Bone marrow (tissue), 2 donors: ENCODE results near the gene MANEAL.

Experiments used
- DNase-seq, 2 donors: peaks; one replicate each; lab custom pipeline; 2025; lab: John Stamatoyannopoulos, UW

The MANEAL gene

DNA sequence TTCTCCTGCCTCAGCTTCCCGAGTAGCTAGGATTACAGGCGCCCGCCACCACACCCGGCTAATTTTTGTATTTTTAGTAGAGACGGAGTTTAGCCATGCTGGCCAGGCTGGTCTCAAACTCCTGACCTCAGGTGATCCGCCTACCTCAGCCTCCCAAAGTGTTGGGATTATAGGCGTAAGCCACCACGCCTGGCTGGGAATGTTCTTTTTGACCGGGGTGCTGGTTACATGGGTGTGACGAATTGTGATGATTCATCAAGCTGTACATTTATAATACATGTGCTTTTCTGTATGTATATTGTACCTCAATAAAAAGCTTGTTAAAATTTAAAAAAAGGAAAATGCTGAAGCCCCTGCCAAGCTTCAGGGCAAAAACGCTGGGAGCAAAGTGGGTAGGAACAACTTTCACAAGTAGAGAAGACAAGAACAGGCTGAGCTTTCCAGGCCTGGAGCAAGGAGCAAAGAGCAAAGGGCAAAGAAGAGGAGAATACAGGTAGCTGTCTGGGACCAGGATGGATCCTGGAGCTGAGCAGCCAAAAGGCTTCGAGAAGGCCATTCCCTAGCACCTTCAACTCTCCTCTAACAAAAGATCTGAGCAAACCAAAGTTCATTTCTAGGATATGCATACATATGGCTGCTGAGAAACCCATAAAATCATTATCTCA is 34.9 kb downstream of the MANEAL start:
- no peak for DNase-seq

- no peak for DNase-seq
Observed at GRCh38 chr1:37831109-37831508, 37.5 kb downstream of the MANEAL start.

DNA sequence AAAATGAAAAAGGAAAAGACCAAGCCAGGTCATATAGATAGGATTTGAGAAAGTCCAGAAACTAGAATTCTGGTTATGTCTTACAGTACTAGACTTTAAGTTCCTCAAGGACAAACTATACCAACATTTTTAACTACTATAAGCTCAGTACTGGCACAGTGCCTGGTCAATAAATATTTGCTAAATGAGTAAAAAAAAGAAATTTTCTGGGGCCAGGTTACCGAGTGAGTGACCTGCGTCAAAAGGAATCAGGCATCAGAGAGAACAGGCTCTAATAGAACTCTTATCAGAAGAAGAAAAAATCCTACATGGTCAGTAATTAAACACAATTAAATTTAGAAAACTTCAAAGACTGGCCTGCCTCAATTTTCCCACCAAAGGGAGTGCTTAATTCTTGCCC is 38.2 kb downstream of the MANEAL start:
- no peak for DNase-seq

- DNase-seq = no peak
Observed at GRCh38 chr1:37836788-37837187, 43.1 kb downstream of the MANEAL start.

DNA sequence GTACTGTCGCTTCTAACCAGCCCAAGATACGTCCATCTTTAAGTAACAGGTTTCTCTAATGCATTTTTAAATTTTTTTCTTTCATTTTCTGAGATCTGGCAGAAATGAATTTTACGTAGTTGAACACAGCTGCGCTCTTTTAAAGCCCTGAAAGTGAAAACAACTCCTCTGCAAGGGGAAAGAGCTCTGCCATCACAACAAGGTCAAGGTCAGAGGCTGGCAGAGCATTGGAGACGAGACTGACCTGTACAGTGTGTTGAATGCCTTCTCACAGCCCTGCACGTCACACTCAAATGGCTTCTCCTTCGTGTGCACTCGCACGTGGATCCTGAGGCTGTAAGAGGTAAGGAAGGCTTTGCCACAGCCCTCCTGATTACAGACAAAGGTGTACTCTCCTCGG is 46.0 kb downstream of the MANEAL start:
- no peak for DNase-seq

GRCh38 chr1:37840711-37841110 is 47.1 kb downstream of the MANEAL start:
- DNase-seq = no peak

DNA sequence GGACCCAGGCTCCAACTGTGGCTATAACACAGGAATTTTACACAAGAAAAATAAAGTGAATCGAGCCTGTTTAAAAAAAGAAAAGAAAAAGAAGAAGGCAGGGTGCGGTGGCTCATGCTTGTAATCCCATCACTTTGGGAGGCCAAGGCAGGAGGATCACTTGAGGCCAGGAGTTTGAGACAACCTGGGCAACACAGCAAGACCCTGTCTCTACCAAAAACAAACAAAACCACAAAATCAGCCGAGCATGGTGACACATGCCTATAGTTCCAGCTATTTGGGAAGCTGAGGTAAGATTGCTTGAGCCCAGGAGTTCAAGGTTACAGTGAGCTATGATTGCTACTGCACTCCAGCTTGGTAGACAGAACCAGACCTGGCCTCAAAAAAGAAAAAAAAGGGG is 48.0 kb downstream of the MANEAL start:
- no peak for DNase-seq

DNA sequence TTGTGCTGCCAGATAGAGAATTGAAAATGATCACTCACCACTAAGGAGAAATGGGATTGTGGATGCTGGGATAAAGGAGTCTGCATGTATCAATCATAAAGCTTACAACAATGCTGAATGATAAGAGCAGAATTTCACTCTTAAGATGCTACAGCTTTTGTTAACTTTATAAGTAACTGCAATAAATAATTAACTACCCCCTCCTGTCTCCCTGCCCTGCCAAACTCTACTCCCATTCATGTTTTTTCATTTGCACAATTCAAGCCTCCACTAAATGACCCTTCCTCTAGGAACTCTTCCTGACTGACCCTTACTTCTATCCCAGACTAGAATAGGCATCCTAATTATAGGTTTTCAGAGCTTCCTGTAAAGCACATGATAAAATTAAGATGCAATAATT is 50.9 kb downstream of the MANEAL start:
- DNase-seq = no peak

GRCh38 chr1:37845049-37845646 is 51.5 kb downstream of the MANEAL start:
- no peak for DNase-seq

- DNase-seq = no peak
Observed at GRCh38 chr1:37845786-37846185, 52.1 kb downstream of the MANEAL start.

GRCh38 chr1:37846647-37847339 is 53.1 kb downstream of the MANEAL start:
- DNase-seq = peak in 1 of 2 donors; percentile 35

GRCh38 chr1:37849480-37849879 is 55.8 kb downstream of the MANEAL start:
- no peak for DNase-seq

- DNase-seq = no peak
Observed at GRCh38 chr1:37850352-37850955, 56.8 kb downstream of the MANEAL start.
